Amygdala (tissue), 56 donors: ENCODE data around the gene STRN.
"Not testable (repeated sequence)": the region's sequence is repeated elsewhere in the genome, so short reads cannot be mapped to it uniquely, and the experiment has no call there.

ENCODE experiments used
- DNase-seq, 56 donors: peaks; one replicate each; lab custom pipeline; 2025; lab: John Stamatoyannopoulos, UW

Gene STRN

GRCh38 chr2:36854241-36854640 lies 112.1 kb downstream of the STRN start:
- DNase-seq = no peak

DNA sequence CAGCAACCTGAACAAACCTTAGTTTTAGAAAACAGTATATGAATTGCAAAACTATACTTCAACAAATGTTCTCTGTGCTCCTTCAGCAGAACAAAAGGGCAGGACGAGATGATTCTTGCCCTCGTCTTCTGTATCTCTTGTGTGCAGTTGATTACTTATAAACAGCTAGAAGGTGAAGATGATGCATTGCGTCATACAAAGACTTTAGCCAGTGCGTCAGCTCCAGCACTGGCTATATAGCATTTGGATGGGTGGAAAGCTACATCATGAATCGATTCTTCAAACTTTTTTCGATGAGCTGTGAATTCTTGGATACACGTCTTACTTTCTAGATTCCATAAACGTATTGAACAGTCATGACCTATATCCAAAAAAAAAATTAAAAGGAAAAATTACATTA lies 117.1 kb downstream of the STRN start:
- DNase-seq = no peak

- DNase-seq = no peak
Observed at GRCh38 chr2:36843838-36844237, 122.5 kb downstream of the STRN start.

- no peak for DNase-seq
Observed at GRCh38 chr2:36839976-36840617, 126.2 kb downstream of the STRN start.

DNA sequence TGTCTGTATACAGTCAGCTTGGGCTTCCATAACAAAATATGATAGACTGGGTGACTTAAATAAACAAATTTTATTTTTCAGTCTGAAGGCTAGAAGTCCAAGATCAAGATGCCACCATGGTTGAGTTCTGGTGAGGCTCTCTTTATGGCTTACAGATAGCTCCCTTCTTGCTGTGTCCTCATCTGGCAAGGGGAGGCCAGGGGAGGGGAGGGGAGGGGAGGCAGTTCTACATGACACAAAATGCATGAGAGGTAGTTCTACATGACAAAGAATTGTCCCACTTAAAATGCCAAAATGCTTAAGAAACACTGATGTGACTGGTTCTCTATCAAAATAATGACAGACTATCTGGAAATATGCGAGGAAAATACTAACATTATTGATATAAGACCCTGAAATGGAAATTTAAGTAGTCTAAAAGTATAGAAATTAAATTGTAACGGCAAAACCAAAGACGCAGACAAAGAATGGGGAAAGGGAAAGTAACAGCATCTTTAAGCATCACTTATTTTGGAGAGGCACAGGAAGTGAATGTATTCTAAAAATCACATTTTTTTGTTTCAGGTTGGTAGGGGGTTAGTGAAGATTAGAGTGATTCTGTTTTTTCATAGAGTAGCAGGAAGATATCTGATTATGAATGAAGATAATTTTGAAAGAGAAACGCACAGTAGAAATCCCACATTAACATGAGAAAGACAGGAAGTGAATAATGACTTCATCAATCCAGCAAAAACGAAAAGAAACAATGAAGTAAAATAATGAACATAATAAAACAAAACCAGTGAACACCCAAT lies 131.4 kb downstream of the STRN start:
- no peak for DNase-seq

DNA sequence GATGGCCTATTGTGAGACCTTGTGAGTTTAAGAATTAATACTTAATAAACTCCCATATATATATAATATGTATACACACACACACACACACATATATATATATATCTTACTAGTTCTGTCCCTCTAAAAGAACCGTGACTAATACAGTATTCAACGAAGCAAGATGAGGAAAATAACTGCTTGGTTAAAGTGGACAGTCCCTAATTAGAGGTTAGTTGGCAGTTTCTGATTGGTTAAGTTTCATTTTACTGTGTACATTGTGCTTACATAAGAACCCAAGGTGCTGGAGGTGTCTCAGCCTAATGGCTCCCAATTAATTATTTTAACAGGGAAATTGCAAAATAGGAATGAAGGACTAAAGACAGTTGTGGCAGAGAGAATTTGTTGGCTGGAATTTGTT lies 132.1 kb downstream of the STRN start:
- DNase-seq = no peak

- DNase-seq = no peak
Observed at GRCh38 chr2:36831185-36831584, 135.2 kb downstream of the STRN start.

- not testable (repeated sequence) for DNase-seq
Observed at GRCh38 chr2:36824683-36825082, 141.7 kb downstream of the STRN start.

DNA sequence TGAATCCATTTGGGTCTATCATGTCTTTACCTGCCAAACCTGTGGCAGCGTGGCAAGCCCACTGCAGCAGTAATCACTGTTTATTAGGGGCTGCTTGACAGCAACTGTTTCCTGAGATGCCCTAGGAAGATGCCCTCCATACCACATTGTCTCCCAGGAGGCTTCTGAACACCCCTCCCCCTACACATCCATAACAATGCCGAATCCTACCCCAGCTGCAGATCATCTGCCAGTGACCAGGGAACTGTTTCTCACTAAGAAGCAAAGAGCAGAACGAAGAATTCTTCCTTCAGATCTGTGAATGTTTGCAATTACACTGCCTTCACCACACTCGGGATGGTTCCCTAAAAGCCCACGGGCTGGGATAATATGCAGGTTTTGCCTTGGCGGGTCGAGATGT lies 142.1 kb downstream of the STRN start:
- DNase-seq = no peak

GRCh38 chr2:36823862-36824261 lies 142.5 kb downstream of the STRN start:
- DNase-seq = no peak

GRCh38 chr2:36820942-36821605 lies 145.3 kb downstream of the STRN start:
- no peak for DNase-seq

GRCh38 chr2:36819095-36819711 lies 147.1 kb downstream of the STRN start:
- no peak for DNase-seq

DNA sequence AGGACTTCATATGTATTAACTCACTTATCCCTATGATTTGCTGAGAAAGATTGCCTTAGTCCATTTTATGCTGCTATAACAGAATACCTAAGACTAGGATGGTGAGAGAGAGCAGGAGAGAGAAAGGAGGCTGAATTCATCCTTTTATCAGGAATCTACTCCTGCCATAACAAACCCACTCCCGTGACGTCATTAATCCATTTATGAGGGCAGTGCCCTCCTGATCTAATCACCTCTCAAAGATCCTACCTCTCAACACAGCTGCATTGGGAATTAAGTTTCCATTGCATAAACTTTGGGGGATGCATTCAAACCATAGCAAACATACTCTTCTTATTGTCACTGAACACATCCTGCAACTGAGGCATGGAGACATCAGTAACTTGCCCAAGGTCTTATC lies 147.8 kb downstream of the STRN start:
- no peak for DNase-seq

GRCh38 chr2:36812196-36812595 lies 154.1 kb downstream of the STRN start:
- DNase-seq = no peak

DNA sequence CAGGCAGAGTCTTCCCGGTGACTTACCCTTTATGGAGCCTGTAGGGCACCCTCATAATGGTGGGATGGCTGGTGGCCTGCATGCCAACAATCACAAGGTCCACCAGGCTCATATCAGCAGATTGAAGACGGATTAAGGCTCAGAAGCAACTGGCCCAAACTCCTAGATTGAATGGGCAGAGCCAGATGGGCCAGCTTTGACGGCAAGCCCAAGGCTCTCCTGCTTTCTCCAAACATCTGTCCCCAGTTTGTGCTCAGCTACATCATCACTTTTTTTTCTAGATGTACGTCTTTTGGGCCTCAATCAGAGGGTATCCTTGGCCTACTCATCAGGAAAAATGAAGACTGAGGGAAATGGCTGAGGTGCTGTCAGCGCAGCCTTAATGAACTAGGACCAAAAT lies 155.3 kb downstream of the STRN start:
- no peak for DNase-seq

- DNase-seq = no peak
Observed at GRCh38 chr2:36809069-36809445, 157.3 kb downstream of the STRN start.

GRCh38 chr2:36808386-36809068 lies 157.8 kb downstream of the STRN start:
- DNase-seq = no peak

DNA sequence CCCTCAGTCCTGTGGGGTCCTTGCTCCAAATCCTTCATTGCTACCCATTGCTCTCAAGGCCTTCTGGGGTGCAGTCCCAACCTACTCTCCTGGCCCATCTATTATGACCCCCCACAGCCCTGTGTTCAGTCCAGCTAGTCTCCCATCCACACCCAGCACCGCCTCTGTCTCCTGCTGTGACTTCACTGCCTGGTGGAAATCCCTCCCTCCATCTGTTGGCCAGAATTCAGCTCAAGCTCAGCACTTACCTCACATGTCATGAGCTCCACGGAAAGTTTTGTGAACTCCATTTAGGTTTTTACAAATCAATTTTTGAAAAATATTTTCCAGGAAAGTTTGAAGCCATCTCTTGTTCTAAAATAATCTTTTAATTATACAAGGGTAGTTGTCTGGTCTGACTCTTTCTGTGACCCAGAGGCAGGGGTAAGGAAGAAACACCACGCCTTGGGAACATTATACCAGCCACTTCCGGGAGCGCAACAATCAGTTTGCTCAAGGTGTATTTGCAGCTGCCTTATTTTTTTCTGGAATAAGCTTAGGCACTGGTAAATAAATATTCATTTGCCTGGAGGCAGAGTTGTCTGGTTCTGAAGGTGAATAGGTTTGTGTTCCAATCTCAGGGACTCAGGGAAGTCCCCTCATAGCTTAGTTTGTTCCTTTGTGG lies 159.0 kb downstream of the STRN start:
- DNase-seq = no peak

GRCh38 chr2:36805635-36806224 lies 160.6 kb downstream of the STRN start:
- no peak for DNase-seq

- no peak for DNase-seq
Observed at GRCh38 chr2:36802952-36803351, 163.4 kb downstream of the STRN start.
